Measurements from ENCODE around the gene GDF7. TPM values are rescaled to one million over a fixed set of nuclear protein-coding genes. Genes with fewer than 3 reads are reported as not detected.

GDF7 gene
- total RNA-seq, 4 donors from 2014 or later: 0.12 to 1.1 (median 0.25) TPM

DNA sequence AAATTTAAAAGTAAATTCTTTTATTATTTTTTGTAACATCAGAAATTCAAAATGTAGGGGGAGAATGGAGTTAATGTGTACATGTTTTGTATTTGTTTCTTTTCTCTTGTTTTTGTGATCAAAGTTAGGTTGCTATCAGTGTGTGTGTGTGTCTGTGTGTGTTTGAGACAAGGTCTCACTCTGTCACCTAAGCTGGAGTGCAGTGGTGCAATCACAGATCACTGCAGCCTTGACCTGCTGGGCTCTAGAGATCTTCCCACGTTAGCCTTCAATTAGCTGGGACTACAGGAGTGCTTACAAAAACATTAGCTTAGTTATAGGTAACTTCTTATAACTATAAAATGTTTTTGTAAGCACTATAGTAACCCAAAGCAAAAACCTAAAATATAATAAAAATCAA, 50.7 kb downstream of the GDF7 start:
- DNase-seq (ENCODE audit: low spot score) (no peak), ATAC-seq (ENCODE audit: low FRiP score) (no peak)
- TF ChIP-seq, protein P1, sequence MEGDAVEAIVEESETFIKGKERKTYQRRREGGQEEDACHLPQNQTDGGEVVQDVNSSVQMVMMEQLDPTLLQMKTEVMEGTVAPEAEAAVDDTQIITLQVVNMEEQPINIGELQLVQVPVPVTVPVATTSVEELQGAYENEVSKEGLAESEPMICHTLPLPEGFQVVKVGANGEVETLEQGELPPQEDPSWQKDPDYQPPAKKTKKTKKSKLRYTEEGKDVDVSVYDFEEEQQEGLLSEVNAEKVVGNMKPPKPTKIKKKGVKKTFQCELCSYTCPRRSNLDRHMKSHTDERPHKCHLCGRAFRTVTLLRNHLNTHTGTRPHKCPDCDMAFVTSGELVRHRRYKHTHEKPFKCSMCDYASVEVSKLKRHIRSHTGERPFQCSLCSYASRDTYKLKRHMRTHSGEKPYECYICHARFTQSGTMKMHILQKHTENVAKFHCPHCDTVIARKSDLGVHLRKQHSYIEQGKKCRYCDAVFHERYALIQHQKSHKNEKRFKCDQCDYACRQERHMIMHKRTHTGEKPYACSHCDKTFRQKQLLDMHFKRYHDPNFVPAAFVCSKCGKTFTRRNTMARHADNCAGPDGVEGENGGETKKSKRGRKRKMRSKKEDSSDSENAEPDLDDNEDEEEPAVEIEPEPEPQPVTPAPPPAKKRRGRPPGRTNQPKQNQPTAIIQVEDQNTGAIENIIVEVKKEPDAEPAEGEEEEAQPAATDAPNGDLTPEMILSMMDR (IDR thresholded peaks at IDR 0.05): no peak

DNA sequence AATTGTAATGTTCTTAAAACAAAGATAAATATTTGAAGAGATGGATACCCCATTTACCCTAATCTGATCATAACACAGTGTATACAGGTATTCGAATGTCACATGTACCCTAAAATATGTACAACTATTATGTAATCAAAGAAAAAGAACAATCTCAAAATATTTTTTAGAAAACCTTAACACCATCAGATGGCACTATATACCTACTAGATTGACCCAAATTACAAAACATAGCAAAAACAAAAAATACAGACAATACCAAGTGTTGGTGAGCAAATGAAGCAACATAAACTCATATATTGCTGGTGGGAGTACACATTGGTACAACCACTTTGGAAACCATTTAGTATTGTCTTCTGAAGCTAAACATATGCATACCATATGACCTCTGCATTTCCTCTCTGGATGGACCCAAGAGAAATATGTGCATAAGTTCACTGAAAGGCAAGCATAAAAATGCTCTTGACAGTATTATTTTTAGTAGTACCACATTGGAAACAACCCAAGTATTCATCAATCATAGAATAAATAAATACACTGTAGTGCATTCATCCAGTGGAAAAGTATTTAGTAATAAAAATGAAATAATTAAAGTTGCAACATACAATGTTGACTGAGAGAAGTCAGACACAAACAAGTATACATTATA, 55.8 kb downstream of the GDF7 start:
- DNase-seq (ENCODE audit: low spot score) (no peak), ATAC-seq (ENCODE audit: low FRiP score) (no peak)
- TF ChIP-seq, protein P1 (IDR thresholded peaks at IDR 0.05): no peak

DNA sequence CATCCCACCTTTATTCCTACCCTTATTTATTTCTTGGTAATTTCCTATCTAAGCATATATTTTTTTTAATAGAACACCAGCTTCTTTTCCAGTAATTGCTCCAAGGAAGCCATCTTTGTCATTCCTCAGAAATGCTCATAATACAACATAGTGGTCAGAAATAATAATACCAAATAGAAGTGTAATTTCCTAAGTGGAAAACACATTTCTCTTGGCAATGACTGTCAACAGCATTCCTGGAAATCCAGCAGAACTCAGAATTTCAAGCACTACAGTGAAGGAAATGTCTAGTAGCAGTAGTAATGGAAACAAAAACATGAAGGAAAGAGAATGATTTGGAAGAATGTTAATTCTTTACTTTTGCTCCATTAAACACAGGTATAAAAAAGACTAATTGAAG, 56.6 kb downstream of the GDF7 start:
- TF ChIP-seq, protein P1 (IDR thresholded peaks at IDR 0.05): no peak
- DNase-seq (ENCODE audit: low spot score): no peak
- ATAC-seq (ENCODE audit: low FRiP score): no peak

- ATAC-seq (ENCODE audit: low FRiP score): no peak
- TF ChIP-seq, protein P1 (IDR thresholded peaks at IDR 0.05): no peak
These were observed 57.6 kb downstream of the GDF7 start for GRCh38 chr2:20724500-20725053.

DNA sequence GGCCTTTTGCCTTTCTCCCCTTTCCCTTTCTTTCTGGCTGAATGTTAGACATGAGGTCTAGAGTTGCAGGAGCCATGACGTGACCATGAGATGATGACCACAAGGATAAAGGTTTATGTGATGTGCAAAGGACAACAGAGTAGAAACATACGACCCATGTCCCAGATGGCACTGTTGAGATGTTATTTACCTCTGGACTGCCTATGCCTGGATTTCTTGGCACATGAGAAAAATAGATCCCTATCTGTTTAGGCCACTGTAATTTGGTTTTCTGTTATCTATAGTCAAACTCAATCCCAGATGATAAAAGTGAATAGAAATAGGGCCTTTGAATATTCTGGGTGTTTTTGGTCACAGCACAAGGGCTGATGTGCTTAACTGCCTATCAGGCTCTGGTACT, 58.8 kb downstream of the GDF7 start:
- TF ChIP-seq, protein P1 (IDR thresholded peaks at IDR 0.05): no peak
- DNase-seq (ENCODE audit: low spot score): no peak
- no peak for ATAC-seq (ENCODE audit: low FRiP score)

More at GRCh38 chr2:20724500-20725053, 57.6 kb downstream of the GDF7 start:
- DNase-seq (ENCODE audit: low spot score): no peak

- TF ChIP-seq, protein P1 (IDR thresholded peaks at IDR 0.05): no peak
- DNase-seq (ENCODE audit: low spot score): no peak
- ATAC-seq (ENCODE audit: low FRiP score): no peak
These were observed 60.0 kb downstream of the GDF7 start for GRCh38 chr2:20726913-20727312.

Data from omental fat pad (tissue), 4 donors.